ENCODE data around the gene SNAP25. TPM values are rescaled to one million over a fixed set of nuclear protein-coding genes. Genes with fewer than 3 reads are reported as not detected.

SNAP25 gene
- total RNA-seq, 1 donor from 2014 or later, result 5.6 TPM

- no peak for DNase-seq (ENCODE audit: extremely low spot score in 2 of 2)
Observed at GRCh38 chr20:10192171-10192570, 26.5 kb upstream of the SNAP25 start.

GRCh38 chr20:10194166-10194565, 24.5 kb upstream of the SNAP25 start:
- no peaks in the 10 kb centered on the region for H3K9me3 ChIP-seq
- no peaks in the 10 kb centered on the region for H3K4me1 ChIP-seq
- intact Hi-C loops (cut with DNase I), result no loop called here
- no peak overlapping the region for H3K27ac ChIP-seq
- no peak for DNase-seq (ENCODE audit: extremely low spot score in 2 of 2)
- H3K36me3 ChIP-seq, result no peaks in the 10 kb centered on the region
- TF ChIP-seq CTCF (IDR thresholded peaks at IDR 0.05) (no peak), POLR2A (IDR thresholded peaks at IDR 0.05) (no peak), POLR2AphosphoS5 (IDR thresholded peaks at IDR 0.05; ENCODE audit: insufficient read depth in 1 of 2, low read depth in 1 of 2) (no peak)
- no peak overlapping the region for H3K4me3 ChIP-seq
- no peaks in the 10 kb centered on the region for H3K27me3 ChIP-seq

More at GRCh38 chr20:10192171-10192570, 26.5 kb upstream of the SNAP25 start:
- TF ChIP-seq POLR2AphosphoS5 (IDR thresholded peaks at IDR 0.05; ENCODE audit: insufficient read depth in 1 of 2, low read depth in 1 of 2) (no peak), POLR2A (IDR thresholded peaks at IDR 0.05) (no peak), CTCF (IDR thresholded peaks at IDR 0.05) (no peak)
- intact Hi-C loops (cut with DNase I), result no loop called here
- Histone ChIP-seq H3K27me3 (no peaks in the 10 kb centered on the region), H3K4me1 (no peaks in the 10 kb centered on the region), H3K27ac (no peak overlapping the region), H3K36me3 (no peaks in the 10 kb centered on the region), H3K9me3 (no peaks in the 10 kb centered on the region), H3K4me3 (no peak overlapping the region)

GRCh38 chr20:10200330-10200729, 18.3 kb upstream of the SNAP25 start:
- intact Hi-C loops (cut with DNase I), result no loop called here
- no peak for DNase-seq (ENCODE audit: extremely low spot score in 2 of 2)
- no peaks in the 10 kb centered on the region for H3K36me3 ChIP-seq
- no peak overlapping the region for H3K27ac ChIP-seq
- no peaks in the 10 kb centered on the region for H3K27me3 ChIP-seq
- no peak for TF ChIP-seq POLR2AphosphoS5 (IDR thresholded peaks at IDR 0.05; ENCODE audit: insufficient read depth in 1 of 2, low read depth in 1 of 2)
- no peak for TF ChIP-seq CTCF (IDR thresholded peaks at IDR 0.05)
- no peak for TF ChIP-seq POLR2A (IDR thresholded peaks at IDR 0.05)
- H3K4me1 ChIP-seq, result no peaks in the 10 kb centered on the region
- H3K9me3 ChIP-seq, result no peaks in the 10 kb centered on the region
- no peak overlapping the region for H3K4me3 ChIP-seq

GRCh38 chr20:10201321-10201870, 17.2 kb upstream of the SNAP25 start:
- H3K27me3 ChIP-seq, result no peaks in the 10 kb centered on the region
- DNase-seq (ENCODE audit: extremely low spot score in 2 of 2), result no peak
- intact Hi-C loops (cut with DNase I), result no loop called here
- H3K36me3 ChIP-seq, result no peaks in the 10 kb centered on the region
- no peak overlapping the region for H3K4me3 ChIP-seq
- H3K4me1 ChIP-seq, result no peaks in the 10 kb centered on the region
- no peaks in the 10 kb centered on the region for H3K9me3 ChIP-seq
- TF ChIP-seq POLR2A (IDR thresholded peaks at IDR 0.05), result no peak
- TF ChIP-seq CTCF (IDR thresholded peaks at IDR 0.05), result no peak
- TF ChIP-seq POLR2AphosphoS5 (IDR thresholded peaks at IDR 0.05; ENCODE audit: insufficient read depth in 1 of 2, low read depth in 1 of 2), result no peak
- H3K27ac ChIP-seq, result no peak overlapping the region

- no peak overlapping the region for H3K4me3 ChIP-seq
- TF ChIP-seq CTCF (IDR thresholded peaks at IDR 0.05), result no peak
- no peak for TF ChIP-seq POLR2AphosphoS5 (IDR thresholded peaks at IDR 0.05; ENCODE audit: insufficient read depth in 1 of 2, low read depth in 1 of 2)
- no peak for TF ChIP-seq POLR2A (IDR thresholded peaks at IDR 0.05)
- H3K27ac ChIP-seq, result no peak overlapping the region
- H3K27me3 ChIP-seq, result no peaks in the 10 kb centered on the region
- H3K36me3 ChIP-seq, result no peaks in the 10 kb centered on the region
- intact Hi-C loops (cut with DNase I), result no loop called here
- H3K4me1 ChIP-seq, result no peaks in the 10 kb centered on the region
- no peaks in the 10 kb centered on the region for H3K9me3 ChIP-seq
- DNase-seq (ENCODE audit: extremely low spot score in 2 of 2), result no peak
Observed at GRCh38 chr20:10209091-10209490, 9.5 kb upstream of the SNAP25 start.

Data from vagina (tissue), 2 donors.